ENCODE measurements around the gene TRIM16. TPM values are rescaled to one million over a fixed set of nuclear protein-coding genes. Genes with fewer than 3 reads are reported as not detected.
"Not testable (repeated sequence)": the region's sequence is repeated elsewhere in the genome, so short reads cannot be mapped to it uniquely, and the experiment has no call there.

The TRIM16 gene
- total RNA-seq, 1 experiment from 2014 or later, result 17.7 TPM

DNA sequence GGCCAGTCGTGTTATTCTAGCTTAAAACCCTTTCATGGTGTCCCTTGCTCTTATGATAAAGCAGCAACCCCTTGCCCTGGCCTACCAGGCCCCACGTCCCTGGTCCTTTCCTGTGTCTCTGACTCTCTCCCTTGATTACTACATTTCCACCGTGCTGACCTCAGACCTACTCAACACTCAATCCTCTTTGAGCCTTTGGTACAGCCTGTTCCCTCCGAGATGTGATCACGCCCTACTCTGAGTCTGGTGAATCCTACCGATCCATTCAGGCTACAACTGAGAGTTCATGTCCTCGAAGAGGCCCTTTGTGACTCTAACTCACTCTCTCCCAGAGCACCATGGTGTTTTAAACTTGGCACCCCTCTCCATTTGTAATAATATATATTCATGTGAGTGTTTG lies 54.1 kb downstream of the TRIM16 start:
- not testable (repeated sequence) for H2BK120ac ChIP-seq (ENCODE audit: low read depth, low read length, poor library complexity, severe bottlenecking); H3K4me1 Mint-ChIP-seq; H3K27me3 Mint-ChIP-seq (ENCODE audit: low read depth); H3K79me2 ChIP-seq (ENCODE audit: insufficient read depth, low read length); H3K23ac ChIP-seq (ENCODE audit: insufficient read length, low read depth, low read length); H3K9me3 ChIP-seq (ENCODE audit: control insufficient read depth, low read depth, low read length); H3K4me1 ChIP-seq (ENCODE audit: insufficient read depth, low read length); H2BK15ac ChIP-seq (ENCODE audit: low read depth, low read length); H3K9me3 Mint-ChIP-seq; H2BK20ac ChIP-seq (ENCODE audit: low read depth, low read length, poor library complexity, severe bottlenecking); H3K23me2 ChIP-seq (ENCODE audit: insufficient read length, low read depth, low read length, poor library complexity, severe bottlenecking); H3K14ac ChIP-seq (ENCODE audit: insufficient read depth, low read length); DNase-seq; H3K79me1 ChIP-seq (ENCODE audit: insufficient read depth, low read depth, low read length, poor library complexity, severe bottlenecking); H4K91ac ChIP-seq (ENCODE audit: insufficient read length, low read depth, low read length); H3K27ac ChIP-seq (ENCODE audit: insufficient read length, low read depth, low read length); H3K27ac Mint-ChIP-seq; H3K27me3 ChIP-seq (ENCODE audit: insufficient read depth, low read length); H4K8ac ChIP-seq (replicated peaks; ENCODE audit: insufficient read length, low read depth, low read length); H3K4me2 ChIP-seq (ENCODE audit: insufficient read depth, insufficient read length, low read length); H3K4ac ChIP-seq (ENCODE audit: low read depth, low read length); H2BK12ac ChIP-seq (ENCODE audit: insufficient read length, low read depth, low read length); H3K56ac ChIP-seq (ENCODE audit: insufficient read length, low read depth, low read length); H3K9ac ChIP-seq (ENCODE audit: extremely low read depth, insufficient read length, low read length); H3K4me3 Mint-ChIP-seq; H4K20me1 ChIP-seq (ENCODE audit: control insufficient read depth, insufficient read depth, insufficient read length); H3T11ph ChIP-seq (ENCODE audit: low read length); H3K18ac ChIP-seq (ENCODE audit: insufficient read length, low read depth, low read length); H2AK5ac ChIP-seq (ENCODE audit: insufficient read length, low read length); H2AFZ ChIP-seq (ENCODE audit: low read length); H2BK5ac ChIP-seq (ENCODE audit: insufficient read length, low read length); H4K5ac ChIP-seq (ENCODE audit: insufficient read length, low read depth, low read length)
- peaks cover 3 to 21% (median 9%) of the 10 kb centered on the region in 3 experiments; a peak in 6 of 7 replicates for H3K36me3 Mint-ChIP-seq (ENCODE audit: insufficient read depth in 1 of 3, low read depth in 3 of 3)
- no CpG with 5 or more reads among the region's 7 CpGs for WGBS (ENCODE audit: extremely low coverage, insufficient read length, low lambda C conversion rate)

DNA sequence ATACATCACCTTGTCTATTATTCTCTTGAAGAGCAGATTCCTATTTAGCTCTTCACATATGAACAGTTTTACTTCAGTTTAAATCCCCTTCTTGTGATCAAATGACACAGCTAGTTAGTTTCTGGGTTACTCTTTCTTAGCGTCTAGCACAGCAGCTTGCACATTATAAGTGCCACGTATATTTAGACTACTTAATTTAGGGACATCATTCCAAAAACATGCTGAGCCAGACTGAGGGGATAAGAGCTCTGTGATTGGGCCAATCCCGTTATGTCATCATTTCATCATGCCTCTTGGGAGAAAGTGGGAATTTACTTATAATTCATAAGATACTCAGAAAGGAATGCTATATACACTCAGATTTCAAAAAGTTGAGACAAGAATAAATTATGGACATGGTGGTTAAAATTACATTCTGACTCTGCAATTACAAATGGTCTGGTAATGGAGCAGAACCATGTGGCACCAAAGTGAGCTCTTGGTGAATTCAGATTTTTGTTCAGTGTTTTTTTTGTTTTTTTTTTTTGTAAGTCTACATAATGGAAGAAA lies 60.4 kb downstream of the TRIM16 start:
- not testable (repeated sequence) for H3K4me2 ChIP-seq (ENCODE audit: insufficient read depth, insufficient read length, low read length); H3K4me3 Mint-ChIP-seq; H2BK5ac ChIP-seq (ENCODE audit: insufficient read length, low read length); H3K36me3 Mint-ChIP-seq (ENCODE audit: insufficient read depth in 1 of 3, low read depth in 3 of 3); H3K27me3 ChIP-seq (ENCODE audit: insufficient read depth, low read length); H3K27ac ChIP-seq (ENCODE audit: insufficient read length, low read depth, low read length); H3K14ac ChIP-seq (ENCODE audit: insufficient read depth, low read length); H3K9me3 ChIP-seq (ENCODE audit: control insufficient read depth, low read depth, low read length); H3K9ac ChIP-seq (ENCODE audit: extremely low read depth, insufficient read length, low read length); H2AK5ac ChIP-seq (ENCODE audit: insufficient read length, low read length); H4K8ac ChIP-seq (replicated peaks; ENCODE audit: insufficient read length, low read depth, low read length); H3K4me1 ChIP-seq (ENCODE audit: insufficient read depth, low read length); H2BK15ac ChIP-seq (ENCODE audit: low read depth, low read length); DNase-seq; H2BK20ac ChIP-seq (ENCODE audit: low read depth, low read length, poor library complexity, severe bottlenecking); H2BK120ac ChIP-seq (ENCODE audit: low read depth, low read length, poor library complexity, severe bottlenecking); H3K4ac ChIP-seq (ENCODE audit: low read depth, low read length); H4K91ac ChIP-seq (ENCODE audit: insufficient read length, low read depth, low read length); H3K18ac ChIP-seq (ENCODE audit: insufficient read length, low read depth, low read length); H3K23ac ChIP-seq (ENCODE audit: insufficient read length, low read depth, low read length); H4K5ac ChIP-seq (ENCODE audit: insufficient read length, low read depth, low read length); H3K4me1 Mint-ChIP-seq; H2AFZ ChIP-seq (ENCODE audit: low read length); H3K56ac ChIP-seq (ENCODE audit: insufficient read length, low read depth, low read length); H3K23me2 ChIP-seq (ENCODE audit: insufficient read length, low read depth, low read length, poor library complexity, severe bottlenecking); H3T11ph ChIP-seq (ENCODE audit: low read length); H3K9me3 Mint-ChIP-seq; H3K79me2 ChIP-seq (ENCODE audit: insufficient read depth, low read length); H4K20me1 ChIP-seq (ENCODE audit: control insufficient read depth, insufficient read depth, insufficient read length); H3K79me1 ChIP-seq (ENCODE audit: insufficient read depth, low read depth, low read length, poor library complexity, severe bottlenecking); H3K27me3 Mint-ChIP-seq (ENCODE audit: low read depth); H3K27ac Mint-ChIP-seq; H2BK12ac ChIP-seq (ENCODE audit: insufficient read length, low read depth, low read length)
- no CpG with 5 or more reads among the region's 3 CpGs for WGBS (ENCODE audit: extremely low coverage, insufficient read length, low lambda C conversion rate)
